HUES48 (cell line): Measurements from ENCODE around the gene ZNF783.

Experiments used
- H3K27ac ChIP-seq: one replicate; pipeline ENCODE4 v1.7.0; 2013; ENCODE audit warnings: low read depth, low read length, inconsistent platforms
- H3K27me3 ChIP-seq: 2 replicates; pipeline ENCODE4 v1.6.1; 2013; ENCODE audit warnings: mild to moderate bottlenecking, low read length; ENCODE audit not compliant: control insufficient read depth, insufficient read depth
- H3K36me3 ChIP-seq: 2 replicates; pipeline ENCODE4 v1.6.1; 2013; ENCODE audit warnings: low read length; ENCODE audit not compliant: control insufficient read depth, insufficient read depth
- H3K4me1 ChIP-seq: 2 replicates; pipeline ENCODE4 v1.6.1; 2013; ENCODE audit warnings: mild to moderate bottlenecking, low read length; ENCODE audit not compliant: control insufficient read depth, insufficient read depth
- H3K4me3 ChIP-seq: 2 replicates; pipeline ENCODE4 v1.5.1; 2013; ENCODE audit warnings: mild to moderate bottlenecking, low read depth, low read length
- H3K9ac ChIP-seq: 2 replicates; pipeline ENCODE4 v1.6.1; 2013; ENCODE audit warnings: mild to moderate bottlenecking, low read depth, low read length, moderate library complexity
- H3K9me3 ChIP-seq: 2 replicates; pipeline ENCODE4 v1.6.1; 2013; ENCODE audit warnings: low read length; ENCODE audit not compliant: control insufficient read depth, insufficient read depth

The ZNF783 gene

DNA sequence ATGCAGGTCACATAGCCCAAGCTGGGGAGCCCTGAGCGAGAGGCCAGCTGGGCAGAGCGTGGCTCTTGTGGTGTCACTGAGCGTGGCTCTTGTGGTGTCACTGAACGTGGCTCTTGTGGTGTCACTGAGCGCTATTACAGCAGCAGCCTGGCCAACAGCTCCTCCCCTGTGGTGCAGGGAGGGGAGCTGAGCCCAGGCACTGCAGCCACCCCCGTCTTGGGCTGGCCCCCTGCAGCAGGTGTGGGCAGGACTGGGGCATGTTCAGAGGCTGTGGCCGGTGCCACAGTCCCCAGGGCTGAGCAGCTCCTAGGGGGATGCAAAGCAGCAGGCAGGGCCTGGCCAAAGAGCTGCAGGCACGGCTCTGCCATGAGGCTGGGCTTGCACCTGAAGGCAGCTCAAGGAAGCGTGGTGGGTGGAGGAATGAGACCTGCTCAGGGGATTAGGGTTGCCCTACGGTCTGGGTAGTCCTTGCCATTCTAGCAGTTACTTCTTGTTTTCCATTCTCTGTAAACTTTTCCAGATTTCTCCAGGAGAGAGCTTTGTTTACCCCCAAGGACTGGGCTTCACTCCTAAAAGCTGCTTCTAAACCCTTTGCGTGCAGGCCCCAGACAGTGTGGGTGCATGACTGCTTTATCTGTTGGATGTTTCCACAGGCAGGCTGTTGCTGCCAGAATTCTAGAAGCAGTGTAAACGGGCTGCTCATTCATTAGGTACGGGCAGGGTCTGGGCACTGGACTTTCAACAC, 29.2 kb downstream of the ZNF783 start:
- Histone ChIP-seq H3K9ac (no peak overlapping the region), H3K27ac (no peak overlapping the region), H3K36me3 (no peaks in the 10 kb centered on the region), H3K9me3 (no peaks in the 10 kb centered on the region), H3K4me1 (no peaks in the 10 kb centered on the region), H3K4me3 (no peak overlapping the region), H3K27me3 (no peaks in the 10 kb centered on the region)

DNA sequence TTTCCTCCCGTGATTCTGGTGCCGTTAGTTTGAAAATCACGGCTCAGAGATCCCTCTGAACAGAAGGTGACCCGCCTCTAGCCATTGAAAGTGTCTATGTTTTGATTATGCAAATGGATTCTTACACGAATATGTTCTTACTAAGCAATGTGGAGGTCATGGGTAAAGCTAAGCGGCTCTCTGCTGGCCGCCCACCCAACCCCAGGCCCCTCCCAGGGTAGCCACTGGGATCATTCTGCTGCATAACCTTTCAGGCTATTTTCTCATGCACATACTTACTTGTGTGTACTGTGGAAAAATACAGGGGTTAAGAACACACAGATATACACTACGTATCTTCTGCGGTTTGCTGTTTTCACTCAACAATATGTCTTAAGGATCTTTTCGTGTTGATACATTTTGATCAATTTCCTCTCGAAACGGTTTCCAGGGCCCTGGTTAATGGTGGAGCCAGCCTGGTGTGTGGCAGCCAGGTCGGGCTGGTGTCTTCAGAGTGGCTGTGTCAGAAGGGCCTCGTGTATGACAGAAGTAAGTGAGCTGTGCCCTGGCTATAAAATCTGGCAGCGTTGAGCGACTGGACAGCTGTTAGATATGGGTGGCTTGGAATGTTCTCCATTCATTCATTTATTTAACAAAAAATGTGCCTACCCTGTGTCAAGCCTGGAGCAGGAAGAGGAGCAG, 29.9 kb downstream of the ZNF783 start:
- no peaks in the 10 kb centered on the region for H3K4me1 ChIP-seq
- no peaks in the 10 kb centered on the region for H3K36me3 ChIP-seq
- no peaks in the 10 kb centered on the region for H3K27me3 ChIP-seq
- H3K4me3 ChIP-seq: no peak overlapping the region
- no peak overlapping the region for H3K9ac ChIP-seq
- no peak overlapping the region for H3K27ac ChIP-seq
- no peaks in the 10 kb centered on the region for H3K9me3 ChIP-seq

DNA sequence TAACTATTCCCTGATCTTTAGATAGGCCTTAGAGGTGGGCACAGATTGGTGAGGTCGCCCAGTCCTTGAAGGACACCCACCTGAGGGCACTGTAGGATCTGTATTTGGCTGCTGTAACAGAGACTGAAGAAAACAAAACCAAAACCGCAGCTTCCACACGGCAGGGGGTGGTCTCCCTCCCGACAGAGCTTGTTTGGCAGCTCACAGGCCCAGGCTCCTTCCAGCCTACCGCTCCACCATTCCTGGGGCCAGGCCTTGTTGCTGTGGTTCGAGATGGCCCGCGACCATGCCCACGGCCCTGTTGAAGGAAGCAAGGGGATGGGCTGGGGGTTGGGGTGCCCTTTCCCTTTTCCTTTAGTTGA, 30.4 kb downstream of the ZNF783 start:
- no peak overlapping the region for H3K9ac ChIP-seq
- no peaks in the 10 kb centered on the region for H3K27me3 ChIP-seq
- H3K9me3 ChIP-seq: no peaks in the 10 kb centered on the region
- H3K36me3 ChIP-seq: no peaks in the 10 kb centered on the region
- H3K4me3 ChIP-seq: no peak overlapping the region
- no peaks in the 10 kb centered on the region for H3K4me1 ChIP-seq
- no peak overlapping the region for H3K27ac ChIP-seq

DNA sequence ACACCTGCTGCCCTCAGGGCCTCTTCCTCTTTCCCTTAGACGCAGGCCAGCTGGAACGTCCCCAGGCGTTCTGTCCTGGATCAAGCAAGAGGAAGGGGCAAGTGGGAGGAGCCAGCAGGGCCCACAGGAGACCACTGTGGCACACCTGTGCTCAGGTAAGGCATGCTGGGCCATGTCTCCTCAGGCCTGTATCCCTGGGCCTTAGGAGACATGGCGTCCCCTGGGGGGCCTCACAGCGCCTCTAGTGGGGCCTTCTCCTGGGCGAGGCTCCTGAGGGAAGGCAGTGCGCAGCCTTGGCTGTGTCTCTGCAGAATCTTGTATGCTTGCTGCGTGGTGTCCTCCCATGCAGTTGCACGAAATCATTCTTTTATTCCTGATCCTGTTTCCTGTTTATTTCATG, 31.3 kb downstream of the ZNF783 start:
- H3K27ac ChIP-seq: no peak overlapping the region
- H3K4me3 ChIP-seq: no peak overlapping the region
- H3K4me1 ChIP-seq: no peaks in the 10 kb centered on the region
- no peaks in the 10 kb centered on the region for H3K27me3 ChIP-seq
- no peaks in the 10 kb centered on the region for H3K36me3 ChIP-seq
- H3K9me3 ChIP-seq: no peaks in the 10 kb centered on the region
- no peak overlapping the region for H3K9ac ChIP-seq

DNA sequence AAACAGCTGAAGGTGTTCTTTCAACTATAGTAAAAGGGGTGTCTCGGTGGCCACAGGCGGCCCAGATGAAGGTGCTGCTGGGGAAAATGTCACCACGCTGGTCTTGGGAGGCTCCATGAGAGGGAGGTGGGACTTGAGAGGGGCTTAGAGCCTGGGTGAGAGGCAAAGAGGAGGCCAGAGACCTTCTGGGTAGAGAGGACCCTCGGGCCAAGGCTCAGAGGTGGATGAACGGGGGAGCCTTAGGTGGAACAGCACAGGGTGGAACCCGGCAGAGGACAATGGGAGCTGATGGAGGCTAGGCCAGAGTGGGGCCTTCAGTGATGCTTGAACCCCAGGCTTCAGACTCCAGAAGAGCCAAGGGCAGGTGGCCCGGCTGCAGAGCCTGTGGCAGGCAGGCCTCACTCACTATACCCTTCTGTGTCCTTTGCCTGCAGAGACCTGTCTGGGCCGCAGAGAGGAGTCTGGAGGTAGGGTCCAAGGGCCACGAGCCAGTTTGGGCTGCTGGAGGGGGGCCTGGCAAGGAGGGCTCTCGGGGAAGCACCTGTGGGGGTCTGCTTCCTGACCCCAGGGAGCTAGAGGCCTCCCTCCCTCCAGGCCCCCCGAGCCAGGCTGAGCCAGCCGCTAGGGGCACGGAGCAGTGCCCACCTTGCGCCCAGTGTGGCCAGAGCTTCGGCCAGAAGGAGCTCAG, 32.1 kb downstream of the ZNF783 start:
- no peak overlapping the region for H3K9ac ChIP-seq

DNA sequence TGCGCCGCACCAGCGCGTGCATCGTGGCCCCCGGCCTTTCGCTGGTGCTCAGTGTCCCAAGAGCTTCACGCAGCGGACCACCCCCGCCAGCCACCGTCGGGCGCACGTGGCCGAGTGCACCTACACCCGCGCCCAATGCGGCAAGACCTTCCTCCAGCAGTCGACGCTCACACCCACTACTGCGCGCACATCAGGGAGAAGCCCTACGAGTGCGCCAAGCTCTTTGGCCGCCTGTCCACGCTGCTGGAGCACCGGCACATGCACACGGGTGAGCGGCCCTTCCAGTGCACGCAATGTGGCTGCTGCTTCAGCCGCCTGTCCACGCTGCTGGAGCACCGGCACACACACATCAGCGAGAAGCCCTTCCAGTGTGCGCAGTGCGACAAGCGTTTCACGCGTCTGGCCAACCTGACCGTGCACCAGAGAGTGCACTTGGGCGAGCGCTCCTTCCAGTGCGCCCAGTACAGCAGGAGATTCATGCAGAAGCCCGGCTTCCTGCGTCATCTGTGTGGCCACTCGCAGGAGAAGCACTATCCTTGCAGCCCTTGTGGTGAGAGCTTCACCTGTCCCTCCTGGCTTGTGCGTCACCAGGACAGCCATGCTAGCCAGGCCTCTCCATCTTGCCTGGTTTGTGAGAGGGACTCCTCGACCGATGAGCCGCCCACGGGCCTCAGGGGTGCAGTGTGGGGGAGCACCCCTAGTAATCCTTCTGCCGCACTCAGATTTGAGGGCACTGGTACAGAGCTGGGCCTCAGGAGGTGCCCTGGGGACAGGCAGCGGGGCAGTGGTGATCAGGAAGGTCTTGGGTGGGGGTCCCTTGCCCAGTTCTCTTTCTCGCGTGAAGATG, 32.9 kb downstream of the ZNF783 start:
- Histone ChIP-seq H3K27ac (no peak overlapping the region), H3K4me3 (no peak overlapping the region), H3K36me3 (no peaks in the 10 kb centered on the region), H3K9ac (no peak overlapping the region), H3K9me3 (no peaks in the 10 kb centered on the region), H3K4me1 (no peaks in the 10 kb centered on the region), H3K27me3 (no peaks in the 10 kb centered on the region)

More for the DNA sequence above, 32.1 kb downstream of the ZNF783 start:
- Histone ChIP-seq H3K4me1 (no peaks in the 10 kb centered on the region), H3K9me3 (no peaks in the 10 kb centered on the region), H3K27me3 (no peaks in the 10 kb centered on the region), H3K27ac (no peak overlapping the region), H3K36me3 (no peaks in the 10 kb centered on the region), H3K4me3 (no peak overlapping the region)

DNA sequence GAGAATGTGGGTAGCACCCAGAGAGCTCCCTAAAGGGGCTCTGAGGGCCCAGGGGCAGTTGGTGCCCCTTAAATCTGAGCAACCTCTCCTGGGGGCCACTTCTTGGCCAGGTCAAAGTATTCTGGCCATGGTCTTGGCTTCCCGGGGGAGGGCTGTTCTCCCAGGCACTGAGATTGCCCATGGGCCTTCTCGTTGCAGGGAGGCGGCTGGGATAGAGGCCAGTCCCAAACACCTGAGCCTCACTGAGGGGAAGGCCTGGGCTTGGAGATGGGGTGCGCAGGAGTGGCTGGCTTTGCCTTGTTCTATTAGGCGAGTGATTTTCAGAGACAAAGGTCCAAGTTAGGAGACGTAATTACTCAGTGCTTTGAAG, 33.5 kb downstream of the ZNF783 start:
- Histone ChIP-seq H3K36me3 (no peaks in the 10 kb centered on the region), H3K4me1 (no peaks in the 10 kb centered on the region), H3K27ac (no peak overlapping the region), H3K9ac (no peak overlapping the region), H3K27me3 (no peaks in the 10 kb centered on the region), H3K9me3 (no peaks in the 10 kb centered on the region), H3K4me3 (no peak overlapping the region)

DNA sequence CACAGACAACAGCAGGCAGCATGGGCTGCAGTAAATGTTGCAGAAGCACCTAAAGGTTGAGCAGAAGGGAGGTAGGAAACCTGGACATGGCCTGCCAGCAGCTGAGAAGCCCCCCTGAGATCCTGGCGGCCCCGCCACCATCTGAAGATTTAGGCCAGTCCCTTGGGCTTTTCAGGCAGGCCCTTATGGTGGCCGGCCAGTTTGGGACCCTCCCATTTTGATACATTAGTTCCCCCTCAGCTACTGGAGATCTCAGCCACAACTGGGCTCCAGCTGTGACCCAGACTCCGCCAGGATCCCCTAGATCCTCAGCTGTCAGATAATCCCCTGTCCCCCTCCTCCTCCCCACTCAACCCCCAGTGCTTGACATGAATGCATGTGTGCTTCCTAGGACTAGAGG, 34.4 kb downstream of the ZNF783 start:
- H3K27me3 ChIP-seq: no peaks in the 10 kb centered on the region
- H3K9ac ChIP-seq: no peak overlapping the region
- peaks cover 2% of the 10 kb centered on the region; the same call in 1 of the 2 replicates for H3K4me1 ChIP-seq
- no peak overlapping the region for H3K27ac ChIP-seq
- H3K4me3 ChIP-seq: no peak overlapping the region
- no peaks in the 10 kb centered on the region for H3K9me3 ChIP-seq
- H3K36me3 ChIP-seq: no peaks in the 10 kb centered on the region

DNA sequence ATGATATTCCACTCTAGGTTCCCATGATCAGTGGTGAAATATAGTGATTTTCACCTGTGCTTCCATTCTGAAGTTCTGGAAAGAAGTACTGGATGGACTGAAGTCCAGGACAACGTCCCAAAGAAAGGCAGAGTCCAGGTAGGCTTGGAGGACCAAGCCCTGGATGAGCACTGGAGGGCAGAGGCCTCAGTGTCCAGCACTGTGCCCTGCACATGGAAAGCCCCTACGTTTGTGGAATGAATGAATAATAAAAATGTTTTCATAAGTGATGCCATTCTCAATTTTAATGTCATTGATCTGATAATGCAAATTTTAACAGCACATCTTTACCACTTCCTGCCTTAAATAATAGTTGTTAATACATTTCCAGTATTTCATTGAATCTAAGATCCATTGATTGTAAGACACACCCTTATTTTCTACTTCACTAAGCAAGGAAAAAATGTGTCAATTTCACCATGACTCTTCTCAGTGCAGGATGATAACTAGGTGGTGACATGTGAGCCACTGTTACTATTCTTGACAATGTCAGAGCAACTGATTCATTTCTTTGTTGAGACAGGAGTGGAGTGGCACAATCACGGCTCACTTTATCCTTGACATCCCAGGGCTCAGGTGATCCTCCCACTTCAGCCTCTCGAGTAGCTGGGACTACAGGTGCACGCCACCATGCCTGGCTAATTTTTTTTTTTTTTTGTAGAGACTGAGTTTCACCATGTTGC, 35.2 kb downstream of the ZNF783 start:
- no peak overlapping the region for H3K9ac ChIP-seq
- peaks cover 2% of the 10 kb centered on the region; the same call in 1 of the 2 replicates for H3K4me1 ChIP-seq
- H3K36me3 ChIP-seq: no peaks in the 10 kb centered on the region
- no peak overlapping the region for H3K4me3 ChIP-seq
- no peaks in the 10 kb centered on the region for H3K27me3 ChIP-seq
- H3K9me3 ChIP-seq: no peaks in the 10 kb centered on the region
- no peak overlapping the region for H3K27ac ChIP-seq

DNA sequence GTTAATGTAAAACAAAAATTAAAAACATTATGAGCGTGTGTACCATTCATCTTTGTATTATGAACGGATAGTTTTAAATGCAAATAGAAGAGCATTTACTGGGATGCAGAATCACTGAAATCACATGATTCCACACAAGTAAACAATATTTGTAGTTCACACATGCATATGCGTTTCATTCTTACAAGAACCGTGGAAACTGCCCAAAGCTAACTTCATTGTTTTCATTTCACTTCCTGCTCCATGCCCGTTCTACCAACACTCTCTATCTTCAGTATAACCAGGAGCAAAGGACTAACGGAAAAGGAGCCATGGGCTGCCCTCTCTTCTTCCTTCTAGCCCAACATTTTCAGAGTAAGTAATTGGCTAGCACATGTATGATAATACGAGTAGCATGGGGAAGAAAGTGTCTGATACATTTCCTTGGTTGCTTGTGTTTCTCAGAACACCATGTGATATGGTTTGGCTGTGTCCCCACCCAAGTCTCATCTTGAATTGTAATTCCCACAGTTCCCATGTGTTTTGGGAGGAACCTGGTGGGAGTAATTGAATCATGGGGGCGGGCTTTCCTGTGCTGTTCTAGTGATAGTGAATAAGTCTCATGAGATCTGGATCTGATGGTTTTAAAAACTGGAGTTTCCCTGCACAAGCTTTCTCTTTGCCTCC, 38.8 kb downstream of the ZNF783 start:
- no peak overlapping the region for H3K9ac ChIP-seq

More for the DNA sequence above, 38.8 kb downstream of the ZNF783 start:
- Histone ChIP-seq H3K27me3 (no peaks in the 10 kb centered on the region), H3K36me3 (no peaks in the 10 kb centered on the region), H3K4me3 (no peak overlapping the region), H3K4me1 (peaks cover 2% of the 10 kb centered on the region; the same call in 1 of the 2 replicates), H3K9me3 (no peaks in the 10 kb centered on the region), H3K27ac (no peak overlapping the region)
